BLaER1 (cell line): Measurements from ENCODE around the gene FAM78B.

ENCODE experiments used
- H3K27ac ChIP-seq: shearing (Covaris generic); formaldehyde crosslinking; 2 replicates; pipeline ENCODE4 v1.8.1; 2022
- H3K27me3 ChIP-seq: shearing (Covaris generic); formaldehyde crosslinking; 2 replicates; pipeline ENCODE4 v1.8.1; 2022
- H3K36me3 ChIP-seq: shearing (Covaris generic); formaldehyde crosslinking; 2 replicates; pipeline ENCODE4 v1.8.1; 2022
- H3K4me1 ChIP-seq: shearing (Covaris generic); formaldehyde crosslinking; 2 replicates; pipeline ENCODE4 v1.8.1; 2022
- H3K4me2 ChIP-seq: shearing (Covaris generic); formaldehyde crosslinking; 2 replicates; pipeline ENCODE4 v1.8.1; 2022
- H3K4me3 ChIP-seq: shearing (Covaris generic); formaldehyde crosslinking; 2 replicates; pipeline ENCODE4 v1.8.1; 2022
- H3K9ac ChIP-seq: shearing (Covaris generic); formaldehyde crosslinking; 2 replicates; pipeline ENCODE4 v1.8.1; 2022
- H3K9me3 ChIP-seq: shearing (Covaris generic); formaldehyde crosslinking; 2 replicates; pipeline ENCODE4 v1.8.1; 2022
- H4K20me1 ChIP-seq: shearing (Covaris generic); formaldehyde crosslinking; 2 replicates; pipeline ENCODE4 v1.8.1; 2022
- Cebpa-rat ChIP-seq: shearing (Covaris generic); IDR thresholded peaks from 2 replicates; pipeline ENCODE4 v1.8.1; 2022

The FAM78B gene

GRCh38 chr1:166062421-166063070 is 104.3 kb downstream of the FAM78B start:
- Histone ChIP-seq H3K27me3 (no peaks in the 10 kb centered on the region), H3K36me3 (no peaks in the 10 kb centered on the region), H3K4me3 (no peak overlapping the region), H3K27ac (no peak overlapping the region), H3K4me1 (no peaks in the 10 kb centered on the region), H3K9me3 (no peaks in the 10 kb centered on the region), H3K4me2 (no peak overlapping the region), H4K20me1 (no peaks in the 10 kb centered on the region), H3K9ac (no peak overlapping the region)
- no peak for TF ChIP-seq Cebpa-rat

- Histone ChIP-seq H3K27me3 (no peaks in the 10 kb centered on the region), H3K9ac (no peak overlapping the region), H3K36me3 (no peaks in the 10 kb centered on the region), H4K20me1 (no peaks in the 10 kb centered on the region), H3K4me1 (no peaks in the 10 kb centered on the region), H3K27ac (no peak overlapping the region), H3K4me2 (no peak overlapping the region), H3K4me3 (no peak overlapping the region), H3K9me3 (no peaks in the 10 kb centered on the region)
- TF ChIP-seq Cebpa-rat, result no peak
These were observed 109.2 kb downstream of the FAM78B start for GRCh38 chr1:166057650-166058049.

GRCh38 chr1:166053395-166053794 is 113.4 kb downstream of the FAM78B start:
- Histone ChIP-seq H3K27ac (no peak overlapping the region), H3K9ac (no peak overlapping the region), H3K9me3 (no peaks in the 10 kb centered on the region), H3K4me1 (no peaks in the 10 kb centered on the region), H3K4me2 (no peak overlapping the region), H3K27me3 (no peaks in the 10 kb centered on the region), H3K4me3 (no peak overlapping the region), H3K36me3 (no peaks in the 10 kb centered on the region), H4K20me1 (no peaks in the 10 kb centered on the region)
- no peak for TF ChIP-seq Cebpa-rat

GRCh38 chr1:166040202-166040997 is 126.4 kb downstream of the FAM78B start:
- H3K4me3 ChIP-seq, result no peak overlapping the region
- H3K4me1 ChIP-seq, result no peaks in the 10 kb centered on the region
- no peak overlapping the region for H3K4me2 ChIP-seq
- H3K9me3 ChIP-seq, result no peaks in the 10 kb centered on the region
- H3K27ac ChIP-seq, result no peak overlapping the region
- no peaks in the 10 kb centered on the region for H3K27me3 ChIP-seq
- TF ChIP-seq Cebpa-rat, result no peak
- no peaks in the 10 kb centered on the region for H4K20me1 ChIP-seq
- H3K9ac ChIP-seq, result no peak overlapping the region
- no peaks in the 10 kb centered on the region for H3K36me3 ChIP-seq

GRCh38 chr1:166039436-166040201 is 127.2 kb downstream of the FAM78B start:
- no peak for TF ChIP-seq Cebpa-rat
- no peaks in the 10 kb centered on the region for H3K36me3 ChIP-seq
- H3K27me3 ChIP-seq, result no peaks in the 10 kb centered on the region
- no peaks in the 10 kb centered on the region for H4K20me1 ChIP-seq
- H3K4me3 ChIP-seq, result no peak overlapping the region
- H3K9ac ChIP-seq, result no peak overlapping the region
- no peaks in the 10 kb centered on the region for H3K9me3 ChIP-seq
- no peak overlapping the region for H3K4me2 ChIP-seq
- H3K27ac ChIP-seq, result no peak overlapping the region
- H3K4me1 ChIP-seq, result no peaks in the 10 kb centered on the region

- Histone ChIP-seq H4K20me1 (no peaks in the 10 kb centered on the region), H3K4me2 (no peak overlapping the region), H3K4me1 (no peaks in the 10 kb centered on the region), H3K9ac (no peak overlapping the region), H3K36me3 (no peaks in the 10 kb centered on the region), H3K27me3 (no peaks in the 10 kb centered on the region), H3K27ac (no peak overlapping the region), H3K9me3 (no peaks in the 10 kb centered on the region), H3K4me3 (no peak overlapping the region)
- no peak for TF ChIP-seq Cebpa-rat
These were observed 130.7 kb downstream of the FAM78B start for GRCh38 chr1:166036092-166036491.

GRCh38 chr1:166032572-166033371 is 134.0 kb downstream of the FAM78B start:
- Histone ChIP-seq H3K36me3 (no peaks in the 10 kb centered on the region), H3K4me2 (no peak overlapping the region), H4K20me1 (no peaks in the 10 kb centered on the region), H3K27ac (no peak overlapping the region), H3K9ac (no peak overlapping the region), H3K4me3 (no peak overlapping the region), H3K27me3 (no peaks in the 10 kb centered on the region), H3K4me1 (no peaks in the 10 kb centered on the region), H3K9me3 (no peaks in the 10 kb centered on the region)
- TF ChIP-seq Cebpa-rat, result no peak

- Histone ChIP-seq H4K20me1 (no peaks in the 10 kb centered on the region), H3K4me3 (no peak overlapping the region), H3K4me1 (no peaks in the 10 kb centered on the region), H3K9me3 (no peaks in the 10 kb centered on the region), H3K4me2 (no peak overlapping the region), H3K9ac (no peak overlapping the region), H3K27me3 (no peaks in the 10 kb centered on the region), H3K36me3 (no peaks in the 10 kb centered on the region), H3K27ac (no peak overlapping the region)
- TF ChIP-seq Cebpa-rat, result no peak
These were observed 134.7 kb downstream of the FAM78B start for GRCh38 chr1:166031932-166032571.
